Astrocyte (in vitro differentiated cells and primary cell): ENCODE results near the gene PAX5.

Experiments used
- EZH2 ChIP-seq: IDR thresholded peaks from 2 replicates; pipeline ENCODE4 v1.6.1; 2012; ENCODE audit warnings: mild to moderate bottlenecking, low read length, inconsistent platforms; ENCODE audit not compliant: insufficient read depth
- TF ChIP-seq, protein P1 (sequence below): IDR thresholded peaks from 2 replicates; pipeline ENCODE4 v1.5.1; 2011; ENCODE audit warnings: low read depth, mild to moderate bottlenecking, inconsistent platforms, low read length, moderate library complexity; ENCODE audit not compliant: insufficient read depth

DNA sequence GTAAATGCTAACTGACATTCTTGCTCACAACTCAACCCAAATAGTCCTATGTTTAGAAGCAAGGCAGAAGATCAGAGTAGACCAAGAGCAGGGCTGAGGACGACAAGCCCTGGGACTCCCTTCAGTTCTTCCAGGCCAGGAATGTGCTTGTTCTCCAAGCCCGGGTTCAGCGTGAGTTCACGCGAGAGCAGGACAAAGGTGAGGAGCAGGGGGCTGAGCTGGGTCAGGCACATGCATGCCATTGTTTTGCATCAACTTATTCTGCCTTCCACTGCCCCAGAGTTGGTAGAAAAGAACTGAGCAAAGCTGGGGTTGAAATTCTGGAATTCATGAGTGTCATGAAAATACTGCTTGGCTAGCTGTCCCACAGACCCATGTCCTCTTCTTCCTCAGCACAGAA, 206.5 kb downstream of the PAX5 start:
- no peak for TF ChIP-seq EZH2
- TF ChIP-seq, protein P1, sequence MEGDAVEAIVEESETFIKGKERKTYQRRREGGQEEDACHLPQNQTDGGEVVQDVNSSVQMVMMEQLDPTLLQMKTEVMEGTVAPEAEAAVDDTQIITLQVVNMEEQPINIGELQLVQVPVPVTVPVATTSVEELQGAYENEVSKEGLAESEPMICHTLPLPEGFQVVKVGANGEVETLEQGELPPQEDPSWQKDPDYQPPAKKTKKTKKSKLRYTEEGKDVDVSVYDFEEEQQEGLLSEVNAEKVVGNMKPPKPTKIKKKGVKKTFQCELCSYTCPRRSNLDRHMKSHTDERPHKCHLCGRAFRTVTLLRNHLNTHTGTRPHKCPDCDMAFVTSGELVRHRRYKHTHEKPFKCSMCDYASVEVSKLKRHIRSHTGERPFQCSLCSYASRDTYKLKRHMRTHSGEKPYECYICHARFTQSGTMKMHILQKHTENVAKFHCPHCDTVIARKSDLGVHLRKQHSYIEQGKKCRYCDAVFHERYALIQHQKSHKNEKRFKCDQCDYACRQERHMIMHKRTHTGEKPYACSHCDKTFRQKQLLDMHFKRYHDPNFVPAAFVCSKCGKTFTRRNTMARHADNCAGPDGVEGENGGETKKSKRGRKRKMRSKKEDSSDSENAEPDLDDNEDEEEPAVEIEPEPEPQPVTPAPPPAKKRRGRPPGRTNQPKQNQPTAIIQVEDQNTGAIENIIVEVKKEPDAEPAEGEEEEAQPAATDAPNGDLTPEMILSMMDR = no peak
